ENCODE results near the gene UNC80.

Gene UNC80

GRCh38 chr2:210028178-210028577, 256.5 kb downstream of the UNC80 start:
- DNase-seq = no peak

DNA sequence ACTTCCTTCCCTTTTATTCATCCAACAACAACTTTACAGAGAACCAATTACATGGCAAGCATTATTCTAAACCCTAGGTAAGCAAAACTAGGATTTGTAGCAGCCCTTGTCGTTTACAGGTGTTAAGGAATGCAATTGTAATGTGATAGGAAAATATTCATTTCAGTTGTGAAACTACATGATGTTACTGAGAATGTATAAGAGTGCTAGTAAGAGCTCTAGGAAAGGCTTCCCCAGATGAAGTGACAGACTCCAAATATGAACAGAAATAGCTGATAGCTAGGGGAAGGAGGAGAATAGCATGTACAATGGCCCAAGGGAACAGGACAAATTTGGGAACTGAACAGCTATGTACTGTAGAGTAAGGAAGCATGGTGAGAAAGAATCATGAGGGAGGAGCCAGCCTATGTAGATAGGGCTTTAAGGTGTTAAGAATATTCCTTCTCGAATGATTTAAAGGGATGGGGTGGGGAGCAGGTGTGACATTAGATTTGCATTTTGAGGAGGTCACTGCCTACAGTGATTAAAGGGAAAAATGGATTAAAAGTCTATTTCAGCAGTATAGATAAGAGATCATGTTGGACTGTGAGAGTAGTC, 262.6 kb downstream of the UNC80 start:
- DNase-seq = no peak

DNA sequence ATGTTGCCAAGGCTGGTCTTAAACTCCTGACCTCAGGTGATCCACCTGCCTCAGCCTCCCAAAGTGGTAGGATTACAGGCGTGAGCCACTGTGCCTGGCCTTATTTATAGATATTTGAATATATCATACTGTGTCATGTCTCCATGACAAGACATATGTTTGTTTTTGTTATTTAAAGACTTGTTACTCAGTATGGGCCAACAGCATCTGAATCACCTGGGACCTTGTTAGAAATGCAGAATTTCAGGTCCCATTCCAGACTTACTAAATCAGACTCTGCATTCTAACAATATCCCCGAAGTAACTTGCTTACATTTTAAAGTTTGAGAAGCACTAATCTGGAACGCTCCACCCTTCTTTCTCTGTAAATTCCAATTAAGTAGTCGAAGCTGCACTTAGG, 264.0 kb downstream of the UNC80 start:
- no peak for DNase-seq

DNA sequence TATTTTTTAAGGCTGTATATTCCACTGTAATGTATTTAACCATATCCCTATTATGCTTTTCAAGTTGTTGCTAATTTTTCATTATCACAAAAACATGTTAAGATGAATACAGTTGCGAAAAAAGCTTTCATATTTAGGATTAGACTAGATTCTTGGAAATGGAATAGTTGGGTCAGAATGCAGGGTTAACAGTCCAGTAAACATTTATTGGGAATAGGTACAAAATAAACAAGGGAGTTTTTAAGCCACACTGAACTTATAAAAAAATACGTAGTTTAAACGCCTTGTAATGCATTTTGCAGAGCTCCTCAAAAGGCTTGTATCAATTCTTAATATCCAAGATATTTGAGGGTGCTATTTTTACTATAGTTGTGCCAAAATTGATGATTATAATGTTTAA, 266.4 kb downstream of the UNC80 start:
- no peak for DNase-seq

GRCh38 chr2:210046851-210047500, 275.3 kb downstream of the UNC80 start:
- no peak for DNase-seq
